Parathyroid adenoma (tissue), 2 donors: ENCODE results near the gene OR56A1.

Source experiments
- H2AFZ ChIP-seq: fragments of 300-600 bp; sonication (generic); one replicate; pipeline ENCODE4 v1.7.0; 2017; ENCODE audit warnings: antibody characterized with exemption, mild to moderate bottlenecking
- H3K27ac ChIP-seq: fragments of 300-600 bp; sonication (generic); one replicate; pipeline ENCODE4 v1.7.0; 2017
- H3K27me3 ChIP-seq: fragments of 300-600 bp; sonication (generic); one replicate; pipeline ENCODE4 v1.7.0; 2017; ENCODE audit warnings: low read length; ENCODE audit not compliant: control insufficient read depth, insufficient read depth
- H3K36me3 ChIP-seq: fragments of 300-600 bp; sonication (generic); one replicate; pipeline ENCODE4 v1.7.0; 2017; ENCODE audit warnings: low read length; ENCODE audit not compliant: control insufficient read depth, insufficient read depth
- H3K4me1 ChIP-seq: fragments of 300-600 bp; sonication (generic); one replicate; pipeline ENCODE4 v1.7.0; 2017; ENCODE audit warnings: control low read depth
- H3K4me2 ChIP-seq: fragments of 300-600 bp; sonication (generic); one replicate; pipeline ENCODE4 v1.7.0; 2017; ENCODE audit warnings: low read length
- H3K4me3 ChIP-seq: fragments of 300-600 bp; sonication (generic); one replicate; pipeline ENCODE4 v1.7.0; 2017; ENCODE audit warnings: low read depth, low read length
- H3K79me2 ChIP-seq: fragments of 300-600 bp; sonication (generic); one replicate; pipeline ENCODE4 v1.7.0; 2017; ENCODE audit warnings: control low read depth
- H3K9ac ChIP-seq: fragments of 300-600 bp; sonication (generic); one replicate; pipeline ENCODE4 v1.7.0; 2017; ENCODE audit warnings: mild to moderate bottlenecking
- H3K9me3 ChIP-seq: fragments of 300-600 bp; sonication (generic); one replicate; pipeline ENCODE4 v1.7.0; 2017; ENCODE audit warnings: low read length; ENCODE audit not compliant: control insufficient read depth
- TF ChIP-seq, protein P1 (sequence below): fragments of 300-600 bp; sonication (generic); IDR thresholded peaks from one replicate; pipeline ENCODE4 v1.7.0; 2017; ENCODE audit warnings: antibody characterized with exemption, mild to moderate bottlenecking
- donor health status: primary hyperparathyroidism.

The OR56A1 gene

DNA sequence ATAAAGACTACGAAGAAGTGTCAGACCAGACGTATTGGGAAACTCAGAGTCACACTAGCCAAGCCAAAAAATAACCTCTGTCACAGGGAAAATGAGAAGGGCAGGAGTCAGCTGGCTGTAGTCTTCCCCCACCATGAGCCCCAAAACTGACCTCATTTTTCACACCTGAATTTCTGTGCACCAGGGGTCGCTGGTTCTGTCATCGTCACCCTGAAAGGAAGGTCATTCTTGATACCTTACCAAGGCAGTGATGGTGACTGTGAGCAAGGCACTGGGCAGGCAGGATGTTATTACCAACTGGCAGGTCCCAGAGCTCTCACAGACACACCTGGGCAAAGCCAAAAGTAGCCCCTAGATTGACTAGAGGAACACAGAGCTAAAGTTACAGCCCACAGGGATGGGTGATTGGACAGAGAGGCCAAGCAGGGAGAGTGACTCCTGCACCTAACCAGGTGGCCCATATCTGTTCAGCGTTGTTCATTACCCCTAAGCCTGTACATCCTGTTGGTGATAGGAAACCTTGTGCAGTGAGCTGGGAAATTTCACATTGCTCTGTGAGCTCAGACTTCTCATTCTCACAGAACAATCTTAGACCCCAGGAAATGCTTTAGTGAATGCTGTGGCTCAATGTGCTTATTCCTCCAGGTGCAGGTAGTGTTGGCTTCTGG is 32.3 kb upstream of the OR56A1 start:
- no peaks in the 10 kb centered on the region for H3K4me1 ChIP-seq
- H3K4me3 ChIP-seq = no peak overlapping the region
- no peak overlapping the region for H3K27ac ChIP-seq
- no peak overlapping the region for H3K9ac ChIP-seq
- no peaks in the 10 kb centered on the region for H3K9me3 ChIP-seq
- no peak overlapping the region for H3K4me2 ChIP-seq
- no peaks in the 10 kb centered on the region for H3K79me2 ChIP-seq
- H3K27me3 ChIP-seq = no peaks in the 10 kb centered on the region
- H2AFZ ChIP-seq = no peak overlapping the region
- TF ChIP-seq, protein P1, sequence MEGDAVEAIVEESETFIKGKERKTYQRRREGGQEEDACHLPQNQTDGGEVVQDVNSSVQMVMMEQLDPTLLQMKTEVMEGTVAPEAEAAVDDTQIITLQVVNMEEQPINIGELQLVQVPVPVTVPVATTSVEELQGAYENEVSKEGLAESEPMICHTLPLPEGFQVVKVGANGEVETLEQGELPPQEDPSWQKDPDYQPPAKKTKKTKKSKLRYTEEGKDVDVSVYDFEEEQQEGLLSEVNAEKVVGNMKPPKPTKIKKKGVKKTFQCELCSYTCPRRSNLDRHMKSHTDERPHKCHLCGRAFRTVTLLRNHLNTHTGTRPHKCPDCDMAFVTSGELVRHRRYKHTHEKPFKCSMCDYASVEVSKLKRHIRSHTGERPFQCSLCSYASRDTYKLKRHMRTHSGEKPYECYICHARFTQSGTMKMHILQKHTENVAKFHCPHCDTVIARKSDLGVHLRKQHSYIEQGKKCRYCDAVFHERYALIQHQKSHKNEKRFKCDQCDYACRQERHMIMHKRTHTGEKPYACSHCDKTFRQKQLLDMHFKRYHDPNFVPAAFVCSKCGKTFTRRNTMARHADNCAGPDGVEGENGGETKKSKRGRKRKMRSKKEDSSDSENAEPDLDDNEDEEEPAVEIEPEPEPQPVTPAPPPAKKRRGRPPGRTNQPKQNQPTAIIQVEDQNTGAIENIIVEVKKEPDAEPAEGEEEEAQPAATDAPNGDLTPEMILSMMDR = no peak
- H3K36me3 ChIP-seq = no peaks in the 10 kb centered on the region

DNA sequence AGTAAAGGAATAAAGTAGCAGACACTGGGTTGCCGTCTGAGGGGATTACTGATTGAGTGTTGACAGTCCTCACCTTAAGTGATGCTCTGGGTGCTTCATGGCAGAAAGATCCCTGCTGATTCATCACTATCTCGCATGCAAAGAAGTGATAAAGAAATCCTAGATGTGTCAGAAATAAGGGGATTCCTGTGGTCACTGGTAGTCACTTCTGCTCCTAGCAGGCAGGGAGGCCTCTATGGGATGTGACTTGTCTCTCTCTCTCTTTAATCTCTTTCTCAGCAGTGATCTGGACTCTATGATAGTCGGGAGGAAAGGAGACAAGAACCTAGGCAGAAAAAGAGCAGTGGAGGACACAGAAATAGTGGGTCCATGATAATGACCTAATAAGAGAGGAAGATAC is 30.9 kb upstream of the OR56A1 start:
- no peaks in the 10 kb centered on the region for H3K4me1 ChIP-seq
- no peak overlapping the region for H3K4me2 ChIP-seq
- no peak overlapping the region for H3K9ac ChIP-seq
- no peaks in the 10 kb centered on the region for H3K79me2 ChIP-seq
- H3K27ac ChIP-seq = no peak overlapping the region
- no peak overlapping the region for H3K4me3 ChIP-seq
- H3K36me3 ChIP-seq = no peaks in the 10 kb centered on the region
- H3K27me3 ChIP-seq = no peaks in the 10 kb centered on the region
- TF ChIP-seq, protein P1 = no peak
- H3K9me3 ChIP-seq = no peaks in the 10 kb centered on the region
- no peak overlapping the region for H2AFZ ChIP-seq

- no peaks in the 10 kb centered on the region for H3K79me2 ChIP-seq
- TF ChIP-seq, protein P1 = no peak
- H3K9ac ChIP-seq = no peak overlapping the region
- H3K4me1 ChIP-seq = no peaks in the 10 kb centered on the region
- H3K4me2 ChIP-seq = no peak overlapping the region
- H3K4me3 ChIP-seq = no peak overlapping the region
- no peaks in the 10 kb centered on the region for H3K9me3 ChIP-seq
- H3K27me3 ChIP-seq = no peaks in the 10 kb centered on the region
- no peak overlapping the region for H3K27ac ChIP-seq
- H2AFZ ChIP-seq = no peak overlapping the region
- no peaks in the 10 kb centered on the region for H3K36me3 ChIP-seq
Observed at GRCh38 chr11:6057452-6057851, 26.9 kb upstream of the OR56A1 start.

DNA sequence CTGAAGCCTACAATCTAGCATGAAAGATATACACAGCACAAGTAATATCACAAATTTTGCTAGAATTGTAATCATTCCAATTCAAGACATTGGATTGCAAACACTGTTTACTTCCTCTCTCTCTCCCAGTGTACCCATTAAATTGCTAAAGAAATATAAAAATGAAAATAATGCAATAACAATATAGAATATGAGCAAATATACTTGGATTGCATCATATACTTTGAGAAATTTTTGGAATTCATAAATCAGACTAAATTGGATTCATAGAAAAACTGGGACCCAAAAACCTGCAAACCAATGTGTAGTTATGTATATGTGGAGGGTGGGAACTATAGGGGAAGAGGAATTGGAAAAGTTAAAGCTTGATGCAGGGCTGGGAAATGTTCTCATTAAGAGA is 25.0 kb upstream of the OR56A1 start:
- Histone ChIP-seq H3K9me3 (no peaks in the 10 kb centered on the region), H3K4me2 (no peak overlapping the region), H3K9ac (no peak overlapping the region), H3K27me3 (no peaks in the 10 kb centered on the region), H3K4me1 (no peaks in the 10 kb centered on the region), H3K27ac (no peak overlapping the region), H2AFZ (no peak overlapping the region), H3K36me3 (no peaks in the 10 kb centered on the region), H3K79me2 (no peaks in the 10 kb centered on the region), H3K4me3 (no peak overlapping the region)
- TF ChIP-seq, protein P1 = no peak

GRCh38 chr11:6052374-6052773 is 21.8 kb upstream of the OR56A1 start:
- H3K9me3 ChIP-seq = no peaks in the 10 kb centered on the region
- no peak overlapping the region for H3K4me2 ChIP-seq
- H3K4me1 ChIP-seq = no peaks in the 10 kb centered on the region
- no peak overlapping the region for H2AFZ ChIP-seq
- H3K4me3 ChIP-seq = no peak overlapping the region
- no peaks in the 10 kb centered on the region for H3K27me3 ChIP-seq
- H3K36me3 ChIP-seq = no peaks in the 10 kb centered on the region
- H3K79me2 ChIP-seq = no peaks in the 10 kb centered on the region
- TF ChIP-seq, protein P1 = no peak
- no peak overlapping the region for H3K27ac ChIP-seq
- H3K9ac ChIP-seq = no peak overlapping the region
